ENCODE measurements around the gene CUX1. TPM values are rescaled to one million over a fixed set of nuclear protein-coding genes. Genes with fewer than 3 reads are reported as not detected.
"Not testable (repeated sequence)": the region's sequence is repeated elsewhere in the genome, so short reads cannot be mapped to it uniquely, and the experiment has no call there.

CUX1 gene
- total RNA-seq, 1 donor from 2014 or later, result 118 TPM

- Mint-ChIP-seq H3K27me3 (ENCODE audit: low read depth) (no peaks in the 10 kb centered on the region), H3K4me1 (ENCODE audit: low read depth) (peaks cover 49% of the 10 kb centered on the region), H3K27ac (ENCODE audit: unreplicated experiment) (peak overlapping the region; percentile 87), H3K4me3 (ENCODE audit: unreplicated experiment) (no peak overlapping the region), H3K9me3 (ENCODE audit: low read depth) (no peaks in the 10 kb centered on the region), H3K36me3 (ENCODE audit: low read depth) (no peaks in the 10 kb centered on the region)
- DNase-seq (ENCODE audit: low spot score), result no peak
- TF ChIP-seq, protein P1, sequence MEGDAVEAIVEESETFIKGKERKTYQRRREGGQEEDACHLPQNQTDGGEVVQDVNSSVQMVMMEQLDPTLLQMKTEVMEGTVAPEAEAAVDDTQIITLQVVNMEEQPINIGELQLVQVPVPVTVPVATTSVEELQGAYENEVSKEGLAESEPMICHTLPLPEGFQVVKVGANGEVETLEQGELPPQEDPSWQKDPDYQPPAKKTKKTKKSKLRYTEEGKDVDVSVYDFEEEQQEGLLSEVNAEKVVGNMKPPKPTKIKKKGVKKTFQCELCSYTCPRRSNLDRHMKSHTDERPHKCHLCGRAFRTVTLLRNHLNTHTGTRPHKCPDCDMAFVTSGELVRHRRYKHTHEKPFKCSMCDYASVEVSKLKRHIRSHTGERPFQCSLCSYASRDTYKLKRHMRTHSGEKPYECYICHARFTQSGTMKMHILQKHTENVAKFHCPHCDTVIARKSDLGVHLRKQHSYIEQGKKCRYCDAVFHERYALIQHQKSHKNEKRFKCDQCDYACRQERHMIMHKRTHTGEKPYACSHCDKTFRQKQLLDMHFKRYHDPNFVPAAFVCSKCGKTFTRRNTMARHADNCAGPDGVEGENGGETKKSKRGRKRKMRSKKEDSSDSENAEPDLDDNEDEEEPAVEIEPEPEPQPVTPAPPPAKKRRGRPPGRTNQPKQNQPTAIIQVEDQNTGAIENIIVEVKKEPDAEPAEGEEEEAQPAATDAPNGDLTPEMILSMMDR (IDR thresholded peaks at IDR 0.05), result no peak
Observed at GRCh38 chr7:102009628-102010027, 192.2 kb downstream of the CUX1 start.

GRCh38 chr7:102012112-102012830 is 194.8 kb downstream of the CUX1 start:
- Mint-ChIP-seq H3K27ac (ENCODE audit: unreplicated experiment) (peak overlapping the region; percentile 86), H3K4me1 (ENCODE audit: low read depth) (peaks cover 51% of the 10 kb centered on the region), H3K4me3 (ENCODE audit: unreplicated experiment) (peak overlapping the region; percentile 44)
- H3K36me3 Mint-ChIP-seq (ENCODE audit: low read depth); DNase-seq (ENCODE audit: low spot score); H3K27me3 Mint-ChIP-seq (ENCODE audit: low read depth); H3K9me3 Mint-ChIP-seq (ENCODE audit: low read depth): not testable (repeated sequence)

DNA sequence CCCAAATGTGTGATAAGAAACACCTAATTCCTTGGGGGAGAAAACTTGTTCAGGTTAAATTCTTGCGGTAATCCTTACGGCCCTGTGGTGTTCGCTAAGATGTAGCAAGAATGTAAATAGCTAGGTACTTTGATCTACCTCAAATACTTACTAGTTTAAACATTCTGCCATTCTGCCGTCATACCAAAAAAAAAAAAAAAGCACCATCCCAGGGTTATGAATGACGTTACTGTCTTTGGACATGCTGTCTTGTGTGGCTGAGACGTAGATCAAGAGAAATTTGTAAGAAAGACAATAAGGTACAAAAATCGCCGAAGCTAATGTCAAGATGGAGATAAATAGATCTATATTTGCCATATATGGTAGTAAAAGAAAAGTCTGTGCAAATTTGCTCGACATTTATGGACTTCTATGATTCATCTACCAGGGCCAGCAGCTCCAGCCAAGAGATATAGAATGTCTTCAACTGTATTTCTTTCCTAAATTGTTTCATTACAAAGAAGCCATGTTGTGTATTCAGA is 195.6 kb downstream of the CUX1 start:
- H3K27ac Mint-ChIP-seq (ENCODE audit: unreplicated experiment), result peak overlapping the region; percentile 86

GRCh38 chr7:102018876-102019275 is 201.4 kb downstream of the CUX1 start:
- TF ChIP-seq, protein P1 (IDR thresholded peaks at IDR 0.05), result no peak
- DNase-seq (ENCODE audit: low spot score), result no peak
- Mint-ChIP-seq H3K27me3 (ENCODE audit: low read depth) (no peaks in the 10 kb centered on the region), H3K4me3 (ENCODE audit: unreplicated experiment) (no peak overlapping the region), H3K27ac (ENCODE audit: unreplicated experiment) (no peak overlapping the region), H3K9me3 (ENCODE audit: low read depth) (no peaks in the 10 kb centered on the region), H3K36me3 (ENCODE audit: low read depth) (peaks cover 2% of the 10 kb centered on the region), H3K4me1 (ENCODE audit: low read depth) (peaks cover 13% of the 10 kb centered on the region)

More for the DNA sequence above, 195.6 kb downstream of the CUX1 start:
- TF ChIP-seq, protein P1 (IDR thresholded peaks at IDR 0.05), result no peak
- Mint-ChIP-seq H3K36me3 (ENCODE audit: low read depth) (no peaks in the 10 kb centered on the region), H3K9me3 (ENCODE audit: low read depth) (no peaks in the 10 kb centered on the region), H3K4me3 (ENCODE audit: unreplicated experiment) (peak overlapping the region; percentile 44), H3K4me1 (ENCODE audit: low read depth) (peaks cover 51% of the 10 kb centered on the region), H3K27me3 (ENCODE audit: low read depth) (no peaks in the 10 kb centered on the region)
- DNase-seq (ENCODE audit: low spot score), result no peak

- TF ChIP-seq, protein P1 (IDR thresholded peaks at IDR 0.05), result no peak
- peaks cover 2% of the 10 kb centered on the region for H3K36me3 Mint-ChIP-seq (ENCODE audit: low read depth)
- no peaks in the 10 kb centered on the region for H3K9me3 Mint-ChIP-seq (ENCODE audit: low read depth)
- DNase-seq (ENCODE audit: low spot score), result no peak
- H3K4me3 Mint-ChIP-seq (ENCODE audit: unreplicated experiment), result no peak overlapping the region
- H3K4me1 Mint-ChIP-seq (ENCODE audit: low read depth), result peaks cover 11% of the 10 kb centered on the region
- no peak overlapping the region for H3K27ac Mint-ChIP-seq (ENCODE audit: unreplicated experiment)
- no peaks in the 10 kb centered on the region for H3K27me3 Mint-ChIP-seq (ENCODE audit: low read depth)
Observed at GRCh38 chr7:102019461-102019860, 202.0 kb downstream of the CUX1 start.
